Mucosa of descending colon (tissue), 3 donors: ENCODE measurements around the gene EIF4G1. TPM values are rescaled to one million over a fixed set of nuclear protein-coding genes. Genes with fewer than 3 reads are reported as not detected.
A peak's percentile ranks its signal among the peaks of the same experiment; 100 is the strongest.

Source experiments
- ATAC-seq: fragments of 200-7000 bp; cut with Tn5 transposase; one replicate; pipeline ENCODE4 v1.9.1; 2020; ENCODE audit warnings: mild to moderate bottlenecking, moderate library complexity
- DNase-seq, 3 donors: peaks; one replicate each; pipeline ENCODE4 v3.0.0-alpha.2; 2020
- H3K36me3 ChIP-seq: fragments of 200-600 bp; one replicate; pipeline ENCODE4 v1.8.0; 2021; ENCODE audit warnings: low read depth, mild to moderate bottlenecking
- H3K4me1 ChIP-seq: fragments of 200-600 bp; one replicate; pipeline ENCODE4 v1.8.0; 2021; ENCODE audit warnings: low read depth, mild to moderate bottlenecking
- H3K4me3 ChIP-seq: fragments of 200-600 bp; one replicate; pipeline ENCODE4 v1.8.0; 2021; ENCODE audit warnings: mild to moderate bottlenecking
- H3K9me3 ChIP-seq: fragments of 200-600 bp; one replicate; pipeline ENCODE4 v1.8.0; 2021; ENCODE audit warnings: mild to moderate bottlenecking
- intact Hi-C, 2 donors: fragments of 100-400 bp; cut with DNase I in 1 of 2; cut with micrococcal nuclease in 1 of 2; formaldehyde crosslinking; loops; one replicate each; pipeline versions ENCODE4 v1.11.0 to v1.11.1; 2022; cut with DNase I, micrococcal nuclease
- total RNA-seq, 3 donors: library from RNA; stranded (reverse); fragmentation: NEBNext Ultra II Directional in 2 of 3; extraction: Animal tissue kit (Norgen Biotek cat#: 25700) in 2 of 3; gene quantifications; one replicate each; pipeline versions ENCODE4 v1.2.1 to v1.2.4, GENCODE V29; 2021 to 2023
- TF ChIP-seq, protein P1 (sequence below): fragments of 200-600 bp; IDR thresholded peaks from one replicate; pipeline ENCODE4 v1.8.0; 2022; ENCODE audit warnings: antibody characterized with exemption, mild to moderate bottlenecking
- donor health status: DM: no; HTN: no; CAD: no; lungs with moderate emphysema.
- donor health status: DM: no; HTN: no; CAD: no.
- donor health status: DM: no; HTN: yes; CAD: no.

The EIF4G1 gene
- total RNA-seq, 3 donors from 2014 or later = 256 to 305 (median 267) TPM

DNA sequence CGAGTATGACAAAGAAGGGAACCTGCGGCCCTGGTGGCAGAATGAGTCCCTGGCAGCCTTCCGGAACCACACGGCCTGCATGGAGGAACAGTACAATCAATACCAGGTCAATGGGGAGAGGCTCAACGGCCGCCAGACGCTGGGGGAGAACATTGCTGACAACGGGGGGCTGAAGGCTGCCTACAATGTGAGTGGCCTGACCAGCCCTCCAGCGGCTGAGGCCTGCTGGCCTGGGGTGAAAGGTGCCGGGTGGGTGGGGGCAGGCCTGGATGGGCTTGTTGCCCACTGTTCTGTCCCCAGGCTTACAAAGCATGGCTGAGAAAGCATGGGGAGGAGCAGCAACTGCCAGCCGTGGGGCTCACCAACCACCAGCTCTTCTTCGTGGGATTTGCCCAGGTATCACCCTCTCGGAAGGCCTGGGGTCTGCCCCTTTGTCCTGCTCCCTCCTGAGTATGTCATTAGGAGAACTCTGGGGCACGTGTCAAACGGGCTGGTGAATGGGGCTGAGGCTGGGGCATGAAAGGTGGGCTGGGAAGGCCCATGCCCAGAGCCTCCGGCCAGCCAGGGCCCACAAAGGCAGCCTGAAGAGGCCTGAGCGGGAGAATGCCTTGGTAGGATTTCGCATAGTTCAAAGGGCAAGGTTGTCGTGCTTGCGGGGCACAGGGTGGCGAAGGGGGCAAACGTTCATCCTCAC lies 23.2 kb upstream of the EIF4G1 start:
- DNase-seq (no peak), ATAC-seq (no peak)
- intact Hi-C loops = no loop called here

DNA sequence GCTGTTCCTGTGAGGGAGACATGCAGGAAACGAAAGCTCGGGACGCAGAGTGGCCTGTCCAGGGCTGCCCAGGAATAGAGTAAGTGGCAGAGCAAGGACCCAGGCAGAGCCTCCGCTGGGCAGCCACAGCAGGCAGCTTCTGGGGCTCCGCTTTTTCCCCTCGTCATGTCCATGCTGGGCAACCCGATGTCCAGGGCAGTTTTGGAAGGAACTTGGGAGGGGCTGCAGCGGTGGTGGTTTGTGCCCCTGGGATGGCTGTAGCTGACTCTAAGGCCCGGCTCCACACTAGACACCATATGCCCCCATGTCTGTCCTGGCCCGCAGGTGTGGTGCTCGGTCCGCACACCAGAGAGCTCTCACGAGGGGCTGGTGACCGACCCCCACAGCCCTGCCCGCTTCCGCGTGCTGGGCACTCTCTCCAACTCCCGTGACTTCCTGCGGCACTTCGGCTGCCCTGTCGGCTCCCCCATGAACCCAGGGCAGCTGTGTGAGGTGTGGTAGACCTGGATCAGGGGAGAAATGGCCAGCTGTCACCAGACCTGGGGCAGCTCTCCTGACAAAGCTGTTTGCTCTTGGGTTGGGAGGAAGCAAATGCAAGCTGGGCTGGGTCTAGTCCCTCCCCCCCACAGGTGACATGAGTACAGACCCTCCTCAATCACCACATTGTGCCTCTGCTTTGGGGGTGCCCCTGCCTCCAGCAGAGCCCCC lies 22.5 kb upstream of the EIF4G1 start:
- H3K4me3 ChIP-seq = no peak overlapping the region
- ATAC-seq = no peak
- H3K36me3 ChIP-seq = no peaks in the 10 kb centered on the region
- DNase-seq = no peak
- peaks cover under 1% of the 10 kb centered on the region for H3K4me1 ChIP-seq
- intact Hi-C loops = no loop called here
- H3K9me3 ChIP-seq = no peaks in the 10 kb centered on the region
- TF ChIP-seq, protein P1, sequence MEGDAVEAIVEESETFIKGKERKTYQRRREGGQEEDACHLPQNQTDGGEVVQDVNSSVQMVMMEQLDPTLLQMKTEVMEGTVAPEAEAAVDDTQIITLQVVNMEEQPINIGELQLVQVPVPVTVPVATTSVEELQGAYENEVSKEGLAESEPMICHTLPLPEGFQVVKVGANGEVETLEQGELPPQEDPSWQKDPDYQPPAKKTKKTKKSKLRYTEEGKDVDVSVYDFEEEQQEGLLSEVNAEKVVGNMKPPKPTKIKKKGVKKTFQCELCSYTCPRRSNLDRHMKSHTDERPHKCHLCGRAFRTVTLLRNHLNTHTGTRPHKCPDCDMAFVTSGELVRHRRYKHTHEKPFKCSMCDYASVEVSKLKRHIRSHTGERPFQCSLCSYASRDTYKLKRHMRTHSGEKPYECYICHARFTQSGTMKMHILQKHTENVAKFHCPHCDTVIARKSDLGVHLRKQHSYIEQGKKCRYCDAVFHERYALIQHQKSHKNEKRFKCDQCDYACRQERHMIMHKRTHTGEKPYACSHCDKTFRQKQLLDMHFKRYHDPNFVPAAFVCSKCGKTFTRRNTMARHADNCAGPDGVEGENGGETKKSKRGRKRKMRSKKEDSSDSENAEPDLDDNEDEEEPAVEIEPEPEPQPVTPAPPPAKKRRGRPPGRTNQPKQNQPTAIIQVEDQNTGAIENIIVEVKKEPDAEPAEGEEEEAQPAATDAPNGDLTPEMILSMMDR = no peak

More for the DNA sequence above, 23.2 kb upstream of the EIF4G1 start:
- no peak overlapping the region for H3K4me3 ChIP-seq
- H3K4me1 ChIP-seq = no peaks in the 10 kb centered on the region
- no peaks in the 10 kb centered on the region for H3K36me3 ChIP-seq
- TF ChIP-seq, protein P1 = no peak
- H3K9me3 ChIP-seq = no peaks in the 10 kb centered on the region

DNA sequence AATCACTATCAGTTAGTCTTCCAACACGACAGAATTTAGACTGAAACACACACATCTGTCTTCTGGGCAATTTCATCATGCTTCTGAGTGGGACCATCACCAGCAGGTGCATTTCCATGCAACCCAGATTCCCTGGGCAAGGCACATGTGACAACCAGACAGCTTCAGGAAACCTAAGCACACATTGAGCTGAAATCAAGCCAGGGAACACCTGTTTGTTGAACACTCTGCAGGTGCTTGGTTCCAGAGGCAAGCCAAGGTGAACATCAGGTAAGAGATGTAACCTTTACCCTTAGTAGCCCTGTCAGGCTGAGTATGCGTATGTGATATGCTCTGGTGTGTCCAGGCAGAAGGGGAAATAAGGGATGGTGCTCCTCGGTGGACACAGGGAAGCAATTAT lies 18.6 kb upstream of the EIF4G1 start:
- no peak overlapping the region for H3K4me3 ChIP-seq
- ATAC-seq (no peak), DNase-seq (peak in 1 of 3 donors; percentile 25)
- TF ChIP-seq, protein P1 = no peak
- intact Hi-C loops = no loop called here
- H3K4me1 ChIP-seq = peaks cover 11% of the 10 kb centered on the region
- H3K36me3 ChIP-seq = no peaks in the 10 kb centered on the region
- H3K9me3 ChIP-seq = no peaks in the 10 kb centered on the region

DNA sequence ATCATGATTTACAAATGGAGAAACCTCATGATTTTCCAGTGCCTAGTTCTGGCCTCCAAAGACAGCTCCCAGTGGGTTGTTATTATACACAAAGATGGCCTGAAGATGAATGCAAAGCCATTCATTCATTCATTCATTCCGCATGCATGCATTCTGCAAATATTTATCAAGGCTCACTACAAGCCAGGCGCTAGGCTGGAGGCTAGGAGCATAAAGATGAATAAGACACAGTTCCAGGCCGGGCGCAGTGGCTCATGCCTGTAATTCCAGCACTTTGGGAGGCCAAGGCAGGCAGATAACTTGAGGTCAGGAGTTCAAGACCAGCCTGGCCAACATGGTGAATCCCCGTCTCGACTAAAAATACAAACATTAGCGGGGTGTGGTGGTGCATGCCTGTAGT lies 17.8 kb upstream of the EIF4G1 start:
- Histone ChIP-seq H3K4me1 (peaks cover 11% of the 10 kb centered on the region), H3K4me3 (no peak overlapping the region), H3K36me3 (peaks cover 5% of the 10 kb centered on the region), H3K9me3 (no peaks in the 10 kb centered on the region)
- ATAC-seq = no peak
- intact Hi-C loops = no loop called here
- no peak for DNase-seq
- TF ChIP-seq, protein P1 = no peak

DNA sequence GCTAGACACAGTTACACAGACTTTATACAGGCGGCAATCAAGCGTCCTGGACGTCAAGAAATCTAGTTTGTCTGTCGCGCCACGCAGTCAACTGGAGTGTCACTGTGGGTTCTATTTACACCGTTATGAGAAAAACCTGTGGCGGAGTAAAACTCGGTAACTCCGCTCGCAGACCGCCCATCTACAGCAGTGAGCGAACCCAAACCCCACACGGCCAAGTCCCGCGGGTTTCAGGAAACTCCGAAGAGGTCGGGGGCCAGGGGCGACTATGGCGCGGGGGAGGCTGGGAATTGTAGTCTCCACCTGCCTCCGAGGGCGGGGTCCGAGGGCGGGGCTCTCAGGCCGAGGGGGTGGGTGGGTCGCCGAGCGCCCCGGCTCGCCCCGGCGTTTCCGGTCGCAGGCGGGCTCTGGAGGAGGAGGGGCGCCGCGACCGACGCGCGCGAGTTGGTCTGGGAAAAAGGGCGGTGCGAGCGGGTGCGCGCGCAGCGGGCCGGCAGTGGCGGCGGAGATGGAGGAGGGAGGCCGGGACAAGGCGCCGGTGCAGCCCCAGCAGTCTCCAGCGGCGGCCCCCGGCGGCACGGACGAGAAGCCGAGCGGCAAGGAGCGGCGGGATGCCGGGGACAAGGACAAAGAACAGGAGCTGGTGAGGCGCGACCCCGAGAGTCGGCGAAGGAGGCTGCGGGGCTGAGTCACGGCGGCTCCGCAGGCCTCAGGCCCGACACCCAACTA lies 15.5 kb upstream of the EIF4G1 start, which contains the start of gene PSMD2:
TSS of gene PSMD2 (plus strand) at position 483 of the 729 bp plus-strand sequence. CDS start at position 509, 26 bp downstream.
- H3K4me3 ChIP-seq = peak within 1 kb of the TSS; percentile 50
- DNase-seq (peak; percentile 98 to 99 (median 99)), ATAC-seq (peak; percentile 99)
- intact Hi-C loops = no loop called here
- peaks cover 11% of the 10 kb centered on the region for H3K4me1 ChIP-seq
- peaks cover 15% of the 10 kb centered on the region for H3K36me3 ChIP-seq
- no peaks in the 10 kb centered on the region for H3K9me3 ChIP-seq
- TF ChIP-seq, protein P1 = no peak
